GM19025 (cell line): Measurements from ENCODE around the gene PLK1.
"Not testable (repeated sequence)": the region's sequence is repeated elsewhere in the genome, so short reads cannot be mapped to it uniquely, and the experiment has no call there.

ENCODE experiments used
- ATAC-seq: cut with Tn5 transposase; IDR thresholded peaks from one replicate; pipeline ENCODE4 v1.9.1; 2021; ENCODE audit warnings: mild to moderate bottlenecking, low read depth, moderate library complexity; ENCODE audit not compliant: unreplicated experiment

PLK1 gene

DNA sequence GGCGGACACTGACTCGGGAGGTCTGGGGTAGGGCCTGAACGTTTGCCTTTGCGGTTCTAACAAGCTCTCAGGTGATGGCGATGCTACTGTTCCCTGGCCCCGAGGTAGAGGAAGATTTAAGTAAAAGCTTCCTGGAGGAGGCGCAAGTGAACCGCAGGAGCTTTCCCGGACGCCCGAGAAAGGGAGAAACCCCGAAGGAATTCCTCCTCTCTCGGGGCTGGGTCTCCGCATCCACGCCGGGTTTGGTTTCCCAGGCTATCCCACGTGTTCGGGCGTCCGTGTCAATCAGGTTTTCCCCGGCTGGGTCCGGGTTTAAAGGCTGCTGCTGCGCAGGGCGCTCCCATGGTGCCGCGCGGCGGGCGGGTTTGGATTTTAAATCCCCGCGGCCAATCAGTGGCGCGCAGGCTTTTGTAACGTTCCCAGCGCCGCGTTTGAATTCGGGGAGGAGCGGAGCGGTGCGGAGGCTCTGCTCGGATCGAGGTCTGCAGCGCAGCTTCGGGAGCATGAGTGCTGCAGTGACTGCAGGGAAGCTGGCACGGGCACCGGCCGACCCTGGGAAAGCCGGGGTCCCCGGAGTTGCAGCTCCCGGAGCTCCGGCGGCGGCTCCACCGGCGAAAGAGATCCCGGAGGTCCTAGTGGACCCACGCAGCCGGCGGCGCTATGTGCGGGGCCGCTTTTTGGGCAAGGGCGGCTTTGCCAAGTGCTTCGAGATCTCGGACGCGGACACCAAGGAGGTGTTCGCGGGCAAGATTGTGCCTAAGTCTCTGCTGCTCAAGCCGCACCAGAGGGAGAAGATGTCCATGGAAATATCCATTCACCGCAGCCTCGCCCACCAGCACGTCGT lies at the start of gene PLK1:
TSS of gene PLK1 (plus strand) at position 460 of the 844 bp plus-strand sequence. CDS start at position 504, 44 bp downstream.
- peak; percentile 93 for ATAC-seq

- no peak for ATAC-seq
These were observed 49.2 kb upstream of the PLK1 start for GRCh38 chr16:23629516-23629915.

- ATAC-seq = not testable (repeated sequence)
These were observed 46.8 kb upstream of the PLK1 start for GRCh38 chr16:23631874-23632273.

DNA sequence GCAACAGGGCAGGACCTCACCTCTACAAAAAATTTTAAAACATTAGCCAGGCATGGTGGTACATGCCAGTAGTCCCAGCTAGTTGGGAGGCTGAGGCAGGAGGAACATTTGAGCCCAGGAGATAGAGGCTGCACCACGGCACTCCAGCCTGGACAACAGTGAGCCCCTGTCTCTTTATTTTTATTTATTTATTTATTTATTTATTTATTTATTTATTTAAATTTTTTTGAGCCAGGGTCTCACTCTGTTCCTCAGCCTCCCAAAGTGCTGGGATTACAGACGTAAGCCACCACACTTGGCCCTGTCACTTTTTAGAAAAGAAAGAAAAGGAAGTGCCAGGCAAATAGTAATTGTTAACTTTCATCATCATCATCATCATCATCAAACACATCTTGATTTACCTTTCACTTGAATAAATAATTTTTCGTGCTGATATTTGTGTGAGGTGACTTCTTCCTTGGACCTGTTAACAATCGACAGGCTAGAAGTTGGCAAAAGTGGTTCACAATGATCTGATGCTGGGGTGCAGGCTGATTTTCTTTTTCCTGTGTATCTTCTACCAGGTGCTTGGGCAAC lies 44.1 kb upstream of the PLK1 start:
- ATAC-seq = no peak

DNA sequence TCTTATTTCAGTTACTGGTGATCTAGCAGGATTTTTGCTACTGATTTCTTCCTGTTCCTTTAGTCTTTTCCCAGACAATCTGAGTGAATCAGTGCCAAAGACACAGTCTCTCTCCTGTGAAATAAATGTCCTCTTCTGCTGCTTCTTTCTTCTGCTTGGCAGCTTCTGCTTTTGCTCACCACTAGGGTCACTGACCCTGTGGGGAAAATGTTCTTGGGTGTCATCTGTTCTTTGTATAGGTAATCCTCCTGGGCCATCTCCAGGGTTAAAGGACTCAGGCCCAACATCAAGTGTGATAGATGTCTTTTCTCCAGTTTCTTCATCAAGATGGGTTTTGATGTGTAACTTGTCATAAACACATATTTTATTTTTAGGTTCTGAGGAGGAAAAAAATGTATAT lies 42.7 kb upstream of the PLK1 start:
- ATAC-seq = no peak

DNA sequence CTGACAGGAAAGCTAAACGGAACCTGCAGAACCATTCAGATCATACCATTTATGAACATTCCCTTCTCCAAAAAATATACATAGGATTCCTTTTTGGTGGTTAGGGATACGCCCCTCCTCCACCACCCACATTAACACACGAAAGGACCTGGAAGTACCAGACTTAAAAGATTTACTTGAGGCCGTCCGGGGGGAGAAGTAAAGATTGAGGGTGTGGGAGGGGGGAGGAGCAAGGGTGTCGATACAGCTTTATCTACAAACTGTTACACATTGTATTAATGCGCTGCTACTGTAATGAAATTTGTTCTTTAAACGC lies 38.1 kb upstream of the PLK1 start:
- no peak for ATAC-seq

GRCh38 chr16:23640931-23641765 lies 37.5 kb upstream of the PLK1 start, which contains the start of the genes DCTN5 and PALB2:
Gene DCTN5 (plus strand): TSS chr16:23641466. CDS start chr16:23641543, 77 bp downstream.
Gene PALB2 (minus strand): TSS chr16:23641310. CDS start chr16:23641157, 153 bp downstream.
- peak; percentile 98 for ATAC-seq

DNA sequence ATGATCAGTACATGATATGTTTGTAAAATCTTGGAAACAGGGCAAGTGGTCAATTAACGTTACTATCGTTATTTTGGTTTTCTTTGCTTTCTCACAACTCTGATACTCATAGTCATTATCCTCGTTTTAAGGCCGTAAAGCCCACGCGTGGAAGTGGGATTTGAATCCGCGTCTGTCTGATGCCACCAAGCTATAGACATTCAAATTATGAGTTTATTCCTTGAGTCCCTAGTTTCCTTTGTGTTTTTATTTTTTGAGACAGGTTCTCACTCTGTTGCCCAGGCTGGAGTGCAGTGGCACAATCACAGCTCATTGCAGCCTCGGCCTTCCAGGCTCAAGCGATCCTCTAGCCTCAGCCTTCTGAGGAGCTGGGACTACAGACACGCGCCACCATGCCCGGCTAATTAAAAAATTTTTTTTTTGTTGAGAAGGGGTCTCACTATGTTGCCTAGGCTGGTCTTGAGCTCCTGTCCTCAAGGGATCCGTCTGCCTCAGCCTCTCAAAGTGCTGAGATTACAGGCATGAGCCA lies 36.4 kb upstream of the PLK1 start:
- no peak for ATAC-seq

DNA sequence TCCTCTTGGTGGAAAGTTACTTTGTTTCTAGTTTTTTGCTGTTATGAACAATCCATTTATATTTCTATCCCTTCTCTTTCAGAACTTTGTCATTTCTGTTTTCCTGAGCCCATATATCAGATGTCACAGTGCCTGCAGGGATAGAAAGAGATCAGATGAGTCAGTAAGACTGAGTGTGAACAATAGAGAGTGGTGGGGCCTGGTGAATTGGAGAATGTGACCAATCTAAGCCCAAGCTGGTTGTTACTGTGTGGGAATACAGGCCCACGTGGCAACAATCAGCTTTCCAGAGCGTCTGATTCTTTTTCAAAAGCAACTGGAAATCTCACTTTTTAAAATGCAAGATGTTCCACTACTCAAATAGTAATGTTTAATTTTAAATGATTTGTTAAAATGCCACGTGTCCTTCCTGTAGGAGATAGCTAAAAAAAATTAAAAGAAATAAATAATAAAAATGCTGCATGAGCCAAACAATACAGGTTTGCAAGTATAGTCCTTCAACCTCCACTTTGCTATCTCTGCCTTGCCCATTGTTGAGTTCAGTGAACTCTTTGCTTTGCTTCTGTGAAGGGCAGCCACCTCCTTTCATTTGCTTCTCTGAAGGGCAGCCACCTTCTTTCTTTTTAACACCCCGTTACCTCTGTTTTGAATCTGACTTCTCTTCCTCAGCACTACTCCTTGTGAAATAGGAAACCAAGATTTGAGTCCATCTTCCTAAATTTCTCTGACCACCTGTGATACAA lies 27.8 kb upstream of the PLK1 start:
- ATAC-seq = no peak

- no peak for ATAC-seq
These were observed 26.7 kb upstream of the PLK1 start for GRCh38 chr16:23651943-23652468.

DNA sequence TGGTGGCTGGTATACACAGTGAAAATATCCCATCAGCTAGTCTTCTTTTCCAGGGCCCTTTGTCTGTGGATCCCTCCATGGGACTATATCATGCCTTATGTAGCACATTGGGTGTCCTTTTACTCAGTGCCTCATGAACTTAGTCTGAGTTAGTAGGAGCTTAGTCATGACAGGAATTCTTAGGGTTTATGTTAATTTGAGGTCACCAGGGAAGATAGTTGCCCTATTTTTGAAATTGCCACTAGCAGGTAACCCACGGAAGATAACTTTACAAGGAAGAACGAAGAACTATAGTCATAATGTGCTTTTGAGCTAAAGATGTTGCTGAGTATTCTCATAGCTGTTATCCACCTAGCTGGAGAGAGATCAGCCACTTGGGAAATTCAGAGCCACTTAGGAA lies 14.8 kb upstream of the PLK1 start:
- no peak for ATAC-seq

DNA sequence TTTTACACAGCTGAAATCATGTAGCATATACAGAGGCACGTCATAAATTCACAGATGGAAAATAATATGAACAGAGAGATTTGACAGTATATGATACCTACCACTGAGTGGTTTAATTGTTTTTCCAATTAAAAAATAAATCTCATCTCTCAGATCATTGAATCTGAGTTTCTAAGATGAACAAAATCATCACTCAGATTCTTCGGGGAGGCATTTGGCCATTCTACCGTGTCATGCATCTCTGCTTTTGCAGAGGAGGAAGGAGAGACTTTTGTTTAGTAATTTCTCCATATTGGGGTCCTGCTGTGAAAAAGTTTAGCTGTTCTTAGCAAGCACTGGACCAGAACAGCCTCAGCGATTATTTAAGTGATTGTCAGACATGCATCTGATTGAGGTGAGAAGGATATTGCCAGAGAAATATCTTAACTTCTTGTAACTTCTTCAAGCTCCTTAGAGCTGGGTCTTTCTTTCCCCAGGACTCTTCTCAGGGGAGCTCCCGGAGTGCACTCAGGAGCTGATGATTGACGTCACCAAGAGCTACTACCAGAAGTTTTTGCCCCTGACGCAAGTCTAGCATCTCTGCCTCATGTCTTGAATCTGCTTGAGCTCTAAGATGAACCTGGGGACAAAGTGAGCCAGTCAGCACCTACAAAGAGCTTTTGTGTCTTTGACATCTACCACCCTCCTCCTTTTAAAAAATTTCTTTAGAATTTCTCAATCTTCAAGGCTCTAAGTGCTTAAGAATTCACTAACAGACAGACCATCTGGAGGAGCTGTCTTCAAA lies 11.9 kb upstream of the PLK1 start:
- no peak for ATAC-seq

GRCh38 chr16:23667355-23667659 lies 11.4 kb upstream of the PLK1 start:
- no peak for ATAC-seq

DNA sequence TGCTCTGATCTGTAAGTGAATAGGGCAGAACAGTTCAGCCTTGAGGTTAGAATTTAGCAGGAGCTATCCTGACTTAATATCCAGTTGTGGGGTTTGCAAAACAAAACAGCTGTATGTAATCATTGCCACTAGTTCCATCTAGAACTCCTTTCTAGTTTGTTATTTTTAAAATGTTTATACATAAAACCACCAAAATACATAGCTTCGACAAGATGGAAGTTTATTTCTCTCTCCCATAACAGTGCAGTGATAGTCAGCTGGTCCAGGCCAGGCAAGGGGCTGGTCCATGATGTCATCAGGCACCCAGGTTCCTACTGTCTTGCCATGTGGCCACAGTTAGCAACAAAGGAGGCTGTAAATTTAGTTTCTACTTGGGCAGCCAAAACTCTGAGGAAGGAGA lies 10.5 kb upstream of the PLK1 start:
- no peak for ATAC-seq

DNA sequence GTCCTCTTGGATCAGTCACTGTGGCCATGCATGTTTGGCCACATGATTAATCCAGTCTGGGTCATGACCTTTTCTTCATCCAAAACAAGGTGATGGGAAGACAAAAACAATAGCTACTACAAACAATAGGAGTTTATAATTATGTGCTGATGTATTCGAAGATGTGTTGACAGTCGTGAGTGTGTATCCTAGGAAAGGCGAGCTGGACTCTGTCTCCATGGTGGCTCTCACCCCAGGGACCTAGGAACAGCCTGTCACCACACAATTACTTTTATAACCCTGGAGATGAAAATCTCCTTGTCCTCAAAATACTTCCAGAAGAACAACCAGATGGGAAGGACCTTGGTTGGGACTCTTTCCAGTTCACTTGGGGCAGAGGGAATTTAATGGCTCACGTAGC lies 9.8 kb upstream of the PLK1 start:
- no peak for ATAC-seq

- ATAC-seq = peak; percentile 98
These were observed 8.4 kb upstream of the PLK1 start for GRCh38 chr16:23670137-23670776.

GRCh38 chr16:23673971-23674614 lies 4.6 kb upstream of the PLK1 start:
- ATAC-seq = no peak

DNA sequence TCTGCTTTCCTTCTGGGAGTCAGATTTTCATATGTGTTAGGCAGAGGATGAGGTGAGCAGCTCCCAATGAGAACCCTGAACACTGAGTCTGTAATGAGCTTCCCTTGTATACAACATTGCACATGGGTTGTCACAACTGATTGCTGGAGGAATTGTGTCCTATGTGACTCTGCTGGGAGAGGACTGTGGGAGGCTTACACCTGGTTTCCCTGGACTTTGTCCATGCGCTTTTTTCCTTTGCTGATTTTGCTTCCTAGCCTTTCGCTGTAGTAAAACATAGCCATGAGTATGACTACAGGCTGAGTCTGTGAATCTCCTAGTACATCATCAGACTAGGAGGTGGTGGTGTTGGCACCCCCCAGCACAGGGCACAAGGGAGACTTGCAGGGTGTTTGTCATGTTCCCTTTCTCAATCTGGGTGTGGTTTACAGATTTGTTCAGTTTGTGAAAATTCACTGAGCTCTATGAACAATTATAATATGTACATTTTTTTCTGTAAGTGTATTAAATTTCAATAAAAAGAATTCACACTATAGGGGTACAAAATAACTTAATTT lies 1.7 kb upstream of the PLK1 start:
- ATAC-seq = no peak
